ENCODE data around the gene TPP2. TPM values are rescaled to one million over a fixed set of nuclear protein-coding genes. Genes with fewer than 3 reads are reported as not detected.

The TPP2 gene
- polyA plus RNA-seq, 1 donor (not counting 4 experiments of a cell fraction or from before 2014, with no cell fraction given) = 41.2 TPM

DNA sequence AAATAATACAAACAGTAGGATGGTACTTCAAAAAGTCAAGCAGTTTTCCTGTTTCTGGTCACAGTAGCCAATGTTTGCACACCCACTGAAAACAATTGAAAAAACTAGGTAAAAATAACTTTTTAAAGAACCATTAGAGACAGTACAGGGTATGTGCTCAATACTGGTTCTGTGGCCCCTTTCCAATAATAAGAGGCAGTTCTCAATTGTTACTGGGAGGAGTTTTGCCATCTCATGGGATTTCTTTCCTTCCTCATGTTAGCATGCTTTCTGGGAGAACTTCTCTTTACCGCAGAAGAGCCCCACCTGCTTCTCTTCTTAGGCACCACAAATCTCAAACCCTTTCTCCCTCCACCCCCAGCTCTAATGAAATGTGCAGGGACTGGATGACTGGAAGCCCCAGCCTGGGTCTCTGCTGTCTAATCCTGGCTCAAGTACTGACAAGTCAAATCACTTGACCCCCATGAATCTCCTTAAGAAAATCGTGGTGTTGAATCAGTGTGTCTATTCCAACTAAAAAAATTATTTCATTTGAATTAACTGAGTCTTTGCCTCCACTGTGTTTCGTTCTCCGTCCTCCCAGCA, 83.4 kb downstream of the TPP2 start:
- FAIRE-seq (no peak), DNase-seq (ENCODE audit: low read depth, low spot score) (no peak)
- Histone ChIP-seq H3K9me3 (ENCODE audit: control insufficient read depth, low read depth, low read length) (no peaks in the 10 kb centered on the region), H3K27ac (ENCODE audit: control insufficient read depth, insufficient read depth, low read length) (no peak overlapping the region), H3K36me3 (ENCODE audit: control insufficient read depth in 2 of 2, extremely low read depth in 1 of 2, insufficient read depth in 2 of 2, low read length in 2 of 2) (peaks cover 4 to 7% of the 10 kb centered on the region in 2 experiments), H4K20me1 (ENCODE audit: control insufficient read depth, extremely low read depth, insufficient read depth, low read length) (no peaks in the 10 kb centered on the region), H3K27me3 (ENCODE audit: control insufficient read depth, extremely low read depth, insufficient read depth, low read length) (no peaks in the 10 kb centered on the region), H2AFZ (ENCODE audit: control insufficient read depth, low read length) (no peak overlapping the region), H3K4me3 (ENCODE audit: control insufficient read depth in 2 of 3, extremely low read depth in 1 of 3, insufficient read depth in 2 of 3, low read depth in 1 of 3, low read length in 3 of 3) (no peak overlapping the region), H3K4me1 (ENCODE audit: control insufficient read depth, extremely low read depth, insufficient read depth, low read length) (no peaks in the 10 kb centered on the region), H3K79me2 (ENCODE audit: control insufficient read depth, insufficient read depth, low read length) (no peaks in the 10 kb centered on the region), H3K9me1 (ENCODE audit: control insufficient read depth, extremely low read depth, insufficient read depth, low read length) (no peaks in the 10 kb centered on the region), H3K4me2 (ENCODE audit: control insufficient read depth, extremely low read depth, insufficient read depth, low read depth, low read length) (no peak overlapping the region), H3K9ac (ENCODE audit: control insufficient read depth, extremely low read depth, insufficient read depth, low read length) (no peak overlapping the region)
- dilution Hi-C loops (cut with MboI; ENCODE audit: extremely low pct_ligation_motif_present, low sequenced_read_pairs) = no loop called here
- TF ChIP-seq, protein P1, sequence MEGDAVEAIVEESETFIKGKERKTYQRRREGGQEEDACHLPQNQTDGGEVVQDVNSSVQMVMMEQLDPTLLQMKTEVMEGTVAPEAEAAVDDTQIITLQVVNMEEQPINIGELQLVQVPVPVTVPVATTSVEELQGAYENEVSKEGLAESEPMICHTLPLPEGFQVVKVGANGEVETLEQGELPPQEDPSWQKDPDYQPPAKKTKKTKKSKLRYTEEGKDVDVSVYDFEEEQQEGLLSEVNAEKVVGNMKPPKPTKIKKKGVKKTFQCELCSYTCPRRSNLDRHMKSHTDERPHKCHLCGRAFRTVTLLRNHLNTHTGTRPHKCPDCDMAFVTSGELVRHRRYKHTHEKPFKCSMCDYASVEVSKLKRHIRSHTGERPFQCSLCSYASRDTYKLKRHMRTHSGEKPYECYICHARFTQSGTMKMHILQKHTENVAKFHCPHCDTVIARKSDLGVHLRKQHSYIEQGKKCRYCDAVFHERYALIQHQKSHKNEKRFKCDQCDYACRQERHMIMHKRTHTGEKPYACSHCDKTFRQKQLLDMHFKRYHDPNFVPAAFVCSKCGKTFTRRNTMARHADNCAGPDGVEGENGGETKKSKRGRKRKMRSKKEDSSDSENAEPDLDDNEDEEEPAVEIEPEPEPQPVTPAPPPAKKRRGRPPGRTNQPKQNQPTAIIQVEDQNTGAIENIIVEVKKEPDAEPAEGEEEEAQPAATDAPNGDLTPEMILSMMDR (optimal IDR thresholded peaks at IDR 0.05 in 1 of 3, IDR thresholded peaks at IDR 0.05 in 1 of 3, conservative IDR thresholded peaks at IDR 0.05 in 1 of 3; ENCODE audit: extremely low read depth in 1 of 3, insufficient read depth in 2 of 3, low read length in 3 of 3) = no peak
- no peak for TF ChIP-seq EZH2 (IDR thresholded peaks at IDR 0.05; ENCODE audit: low read length)

DNA sequence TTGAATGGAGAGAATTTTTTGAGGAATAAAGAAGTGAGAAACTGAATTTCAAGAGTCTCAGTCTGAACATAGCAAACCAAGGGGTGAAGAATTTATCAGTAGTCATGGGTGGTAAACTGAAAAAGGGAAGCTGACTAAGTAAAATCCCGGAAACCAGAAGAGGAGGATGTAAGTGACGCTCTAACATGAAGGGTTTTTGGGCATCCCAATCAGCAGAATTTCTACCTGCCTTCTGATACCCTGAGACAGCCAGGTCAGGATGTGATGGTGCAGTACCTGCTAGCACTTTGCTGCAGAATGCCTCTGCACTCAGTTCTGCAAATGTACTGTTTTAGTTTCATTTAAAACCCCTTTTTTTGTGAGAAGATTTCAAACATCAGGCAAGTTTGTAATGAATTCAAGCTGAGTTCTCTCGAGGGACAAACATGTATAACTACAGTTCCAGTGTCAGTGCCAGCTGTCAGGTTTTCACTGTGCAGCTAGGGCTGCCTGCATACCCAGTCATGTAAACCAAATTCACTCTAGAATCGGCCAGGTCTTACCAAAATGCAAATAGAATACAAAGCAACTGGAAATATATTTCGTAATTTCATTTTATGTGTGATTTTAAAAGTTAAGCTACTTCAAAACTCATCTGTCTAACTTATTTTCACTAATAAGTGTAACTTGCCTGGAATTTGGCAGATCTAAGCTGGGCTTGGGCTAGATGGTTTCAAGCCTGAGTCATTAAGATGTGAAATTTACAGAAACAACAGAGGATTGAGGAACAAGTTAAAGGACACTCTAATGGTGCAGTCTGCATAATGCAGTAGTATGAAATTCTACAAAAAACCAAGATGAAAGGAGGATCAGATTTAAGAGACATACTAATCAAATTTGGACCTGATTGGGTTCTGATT, 84.3 kb downstream of the TPP2 start:
- dilution Hi-C loops (cut with MboI; ENCODE audit: extremely low pct_ligation_motif_present, low sequenced_read_pairs) = no loop called here
- Histone ChIP-seq H3K4me2 (ENCODE audit: control insufficient read depth, extremely low read depth, insufficient read depth, low read depth, low read length) (no peak overlapping the region), H3K9ac (ENCODE audit: control insufficient read depth, extremely low read depth, insufficient read depth, low read length) (no peak overlapping the region), H3K9me3 (ENCODE audit: control insufficient read depth, low read depth, low read length) (no peaks in the 10 kb centered on the region), H3K27me3 (ENCODE audit: control insufficient read depth, extremely low read depth, insufficient read depth, low read length) (no peaks in the 10 kb centered on the region), H3K36me3 (ENCODE audit: control insufficient read depth in 2 of 2, extremely low read depth in 1 of 2, insufficient read depth in 2 of 2, low read length in 2 of 2) (peaks cover 4 to 7% of the 10 kb centered on the region in 2 experiments), H3K79me2 (ENCODE audit: control insufficient read depth, insufficient read depth, low read length) (no peaks in the 10 kb centered on the region), H2AFZ (ENCODE audit: control insufficient read depth, low read length) (no peak overlapping the region), H3K9me1 (ENCODE audit: control insufficient read depth, extremely low read depth, insufficient read depth, low read length) (no peaks in the 10 kb centered on the region), H3K4me1 (ENCODE audit: control insufficient read depth, extremely low read depth, insufficient read depth, low read length) (no peaks in the 10 kb centered on the region), H4K20me1 (ENCODE audit: control insufficient read depth, extremely low read depth, insufficient read depth, low read length) (no peaks in the 10 kb centered on the region), H3K27ac (ENCODE audit: control insufficient read depth, insufficient read depth, low read length) (no peak overlapping the region), H3K4me3 (ENCODE audit: control insufficient read depth in 2 of 3, extremely low read depth in 1 of 3, insufficient read depth in 2 of 3, low read depth in 1 of 3, low read length in 3 of 3) (no peak overlapping the region)
- TF ChIP-seq, protein P1 (optimal IDR thresholded peaks at IDR 0.05 in 1 of 3, IDR thresholded peaks at IDR 0.05 in 1 of 3, conservative IDR thresholded peaks at IDR 0.05 in 1 of 3; ENCODE audit: extremely low read depth in 1 of 3, insufficient read depth in 2 of 3, low read length in 3 of 3) = no peak
- TF ChIP-seq EZH2 (IDR thresholded peaks at IDR 0.05; ENCODE audit: low read length) = no peak
- no peak for FAIRE-seq
- DNase-seq (ENCODE audit: low read depth, low spot score) = no peak
